Measurements from ENCODE around the gene ST8SIA6. TPM values are rescaled to one million over a fixed set of nuclear protein-coding genes. Genes with fewer than 3 reads are reported as not detected.
"Not testable (repeated sequence)": the region's sequence is repeated elsewhere in the genome, so short reads cannot be mapped to it uniquely, and the experiment has no call there.

ST8SIA6 gene
- total RNA-seq, 1 donor from 2014 or later: not detected

- DNase-seq: no peak
- TF ChIP-seq CTCF (IDR thresholded peaks at IDR 0.05; ENCODE audit: partially characterized antibody, unreplicated experiment): no peak
- no peak overlapping the region for H3K27ac Mint-ChIP-seq (ENCODE audit: unreplicated experiment)
- H3K27me3 Mint-ChIP-seq (ENCODE audit: unreplicated experiment): peaks cover 3% of the 10 kb centered on the region
- no peak overlapping the region for H3K4me3 Mint-ChIP-seq (ENCODE audit: unreplicated experiment)
- no peaks in the 10 kb centered on the region for H3K4me1 Mint-ChIP-seq (ENCODE audit: low read depth, unreplicated experiment)
- H3K9me3 Mint-ChIP-seq (ENCODE audit: unreplicated experiment): peaks cover 2% of the 10 kb centered on the region
- peaks cover 7% of the 10 kb centered on the region for H3K36me3 Mint-ChIP-seq (ENCODE audit: unreplicated experiment)
These were observed 10.5 kb downstream of the ST8SIA6 start for GRCh38 chr10:17443707-17444387.

- H3K27ac Mint-ChIP-seq (ENCODE audit: unreplicated experiment): no peak overlapping the region
- H3K36me3 Mint-ChIP-seq (ENCODE audit: unreplicated experiment): no peaks in the 10 kb centered on the region
- peaks cover 1% of the 10 kb centered on the region for H3K9me3 Mint-ChIP-seq (ENCODE audit: unreplicated experiment)
- H3K4me3 Mint-ChIP-seq (ENCODE audit: unreplicated experiment): no peak overlapping the region
- no peak for TF ChIP-seq CTCF (IDR thresholded peaks at IDR 0.05; ENCODE audit: partially characterized antibody, unreplicated experiment)
- no peaks in the 10 kb centered on the region for H3K27me3 Mint-ChIP-seq (ENCODE audit: unreplicated experiment)
- H3K4me1 Mint-ChIP-seq (ENCODE audit: low read depth, unreplicated experiment): peaks cover 5% of the 10 kb centered on the region
- no peak for DNase-seq
These were observed 15.8 kb downstream of the ST8SIA6 start for GRCh38 chr10:17438583-17438982.

- H3K27me3 Mint-ChIP-seq (ENCODE audit: unreplicated experiment); H3K4me1 Mint-ChIP-seq (ENCODE audit: low read depth, unreplicated experiment); H3K9me3 Mint-ChIP-seq (ENCODE audit: unreplicated experiment); DNase-seq; H3K36me3 Mint-ChIP-seq (ENCODE audit: unreplicated experiment); H3K27ac Mint-ChIP-seq (ENCODE audit: unreplicated experiment); H3K4me3 Mint-ChIP-seq (ENCODE audit: unreplicated experiment): not testable (repeated sequence)
These were observed 17.8 kb downstream of the ST8SIA6 start for GRCh38 chr10:17436578-17436977.

- H3K4me3 Mint-ChIP-seq (ENCODE audit: unreplicated experiment): no peak overlapping the region
- peaks cover 5% of the 10 kb centered on the region for H3K4me1 Mint-ChIP-seq (ENCODE audit: low read depth, unreplicated experiment)
- no peak for DNase-seq
- peaks cover 1% of the 10 kb centered on the region for H3K9me3 Mint-ChIP-seq (ENCODE audit: unreplicated experiment)
- no peaks in the 10 kb centered on the region for H3K27me3 Mint-ChIP-seq (ENCODE audit: unreplicated experiment)
- no peak overlapping the region for H3K27ac Mint-ChIP-seq (ENCODE audit: unreplicated experiment)
- H3K36me3 Mint-ChIP-seq (ENCODE audit: unreplicated experiment): no peaks in the 10 kb centered on the region
- no peak for TF ChIP-seq CTCF (IDR thresholded peaks at IDR 0.05; ENCODE audit: partially characterized antibody, unreplicated experiment)
These were observed 18.4 kb downstream of the ST8SIA6 start for GRCh38 chr10:17435953-17436352.

- Mint-ChIP-seq H3K9me3 (ENCODE audit: unreplicated experiment) (peaks cover 1% of the 10 kb centered on the region), H3K36me3 (ENCODE audit: unreplicated experiment) (no peaks in the 10 kb centered on the region), H3K4me3 (ENCODE audit: unreplicated experiment) (peak overlapping the region; percentile 2), H3K27ac (ENCODE audit: unreplicated experiment) (no peak overlapping the region), H3K4me1 (ENCODE audit: low read depth, unreplicated experiment) (peaks cover 7% of the 10 kb centered on the region), H3K27me3 (ENCODE audit: unreplicated experiment) (no peaks in the 10 kb centered on the region)
- TF ChIP-seq CTCF (IDR thresholded peaks at IDR 0.05; ENCODE audit: partially characterized antibody, unreplicated experiment): no peak
- no peak for DNase-seq
These were observed 19.2 kb downstream of the ST8SIA6 start for GRCh38 chr10:17435187-17435586.

Data from glutamatergic neuron (in vitro differentiated cells).